IMR-90 (cell line): ENCODE results near the gene CSGALNACT2. TPM values are rescaled to one million over a fixed set of nuclear protein-coding genes. Genes with fewer than 3 reads are reported as not detected.

Source experiments
- ATAC-seq: fragments of 200-7000 bp; cut with Tn5 transposase; 2 replicates; pipeline ENCODE4 v1.9.1; 2020; ENCODE audit warnings: low read depth, mild to moderate bottlenecking, moderate library complexity
- BruUV-seq: library from RNA; stranded (reverse); fragments of 400-500 nt; replicated peaks from 2 replicates; lab custom pipeline; 2021; lab: Mats Ljungman, UMichigan
- CTCF ChIA-PET: fragments of 300-600 bp; formaldehyde crosslinking; extraction: SDS; loops from one replicate; lab custom pipeline; 2021; ENCODE audit warnings: antibody characterized with exemption; lab: Yijun Ruan, JAX
- POLR2A ChIA-PET: fragments of 300-600 bp; sonication (Branson Sonifier 250); formaldehyde crosslinking; loops from one replicate; lab custom pipeline; 2022; ENCODE audit warnings: antibody characterized with exemption; ENCODE audit not compliant: unreplicated experiment; lab: Charles Lee
- DNase-seq: peaks from one replicate; pipeline ENCODE4 v3.0.0; 2013
- H2AFZ ChIP-seq: replicated peaks from 2 replicates; pipeline ENCODE3; 2013; ENCODE audit warnings: low read length, mild to moderate bottlenecking; ENCODE audit not compliant: poor library complexity
- H2AK5ac ChIP-seq: 2 replicates; pipeline ENCODE4 v1.6.1; 2013; ENCODE audit warnings: low read depth, low read length, inconsistent platforms
- H2AK9ac ChIP-seq: replicated peaks from 2 replicates; pipeline ENCODE3; 2013; ENCODE audit warnings: mild to moderate bottlenecking, low read depth, low read length, moderate library complexity; ENCODE audit not compliant: poor library complexity
- H2BK120ac ChIP-seq: 2 replicates; pipeline ENCODE4 v1.6.1; 2013; ENCODE audit warnings: low read depth, low read length, inconsistent platforms
- H2BK15ac ChIP-seq: 3 replicates; pipeline ENCODE4 v1.6.1; 2013; ENCODE audit warnings: low read depth, low read length, inconsistent platforms
- H2BK20ac ChIP-seq: 2 replicates; pipeline ENCODE4 v1.6.1; 2013; ENCODE audit warnings: low read depth, mild to moderate bottlenecking, inconsistent platforms, low read length, moderate library complexity
- H2BK5ac ChIP-seq: 2 replicates; pipeline ENCODE4 v1.6.1; 2013; ENCODE audit warnings: mild to moderate bottlenecking, low read depth, low read length, inconsistent platforms; ENCODE audit not compliant: poor library complexity, severe bottlenecking
- H3K14ac ChIP-seq: replicated peaks from 2 replicates; pipeline ENCODE4 v1.6.1; 2013; ENCODE audit warnings: low read depth, low read length, inconsistent platforms
- H3K18ac ChIP-seq: 2 replicates; pipeline ENCODE4 v1.6.1; 2013; ENCODE audit warnings: low read depth, low read length, control low read depth
- H3K23ac ChIP-seq: 2 replicates; pipeline ENCODE4 v1.6.1; 2013; ENCODE audit warnings: low read depth, low read length, inconsistent platforms
- H3K27ac ChIP-seq: 2 replicates; pipeline ENCODE4 v1.5.1; 2013; ENCODE audit warnings: mild to moderate bottlenecking, control low read depth, low read length; ENCODE audit not compliant: insufficient read depth
- H3K27me3 ChIP-seq: 2 replicates; pipeline ENCODE4 v1.6.1; 2013; ENCODE audit warnings: low read length; ENCODE audit not compliant: control insufficient read depth, insufficient read depth
- H3K36me3 ChIP-seq: 2 replicates; pipeline ENCODE4 v1.6.1; 2013; ENCODE audit warnings: low read length, mixed read lengths; ENCODE audit not compliant: control insufficient read depth, insufficient read depth
- H3K4ac ChIP-seq: 2 replicates; pipeline ENCODE4 v1.6.1; 2013; ENCODE audit warnings: low read depth, low read length, inconsistent platforms
- H3K4me1 ChIP-seq: 2 replicates; pipeline ENCODE4 v1.6.1; 2013; ENCODE audit warnings: low read length, mixed read lengths; ENCODE audit not compliant: control insufficient read depth, insufficient read depth
- H3K4me2 ChIP-seq: 2 replicates; pipeline ENCODE4 v1.6.1; 2013; ENCODE audit warnings: low read depth, mild to moderate bottlenecking, control low read depth, low read length, moderate library complexity
- H3K4me3 ChIP-seq: 2 replicates; pipeline ENCODE4 v1.5.1; 2013; ENCODE audit warnings: low read depth, mild to moderate bottlenecking, control low read depth, low read length, moderate library complexity; ENCODE audit not compliant: insufficient read depth
- H3K56ac ChIP-seq: 2 replicates; pipeline ENCODE4 v1.6.1; 2013; ENCODE audit warnings: low read length, inconsistent platforms; ENCODE audit not compliant: insufficient read depth; ENCODE audit errors: extremely low read depth
- H3K79me1 ChIP-seq, 2 experiments: 2 replicates each; pipeline ENCODE4 v1.6.1; 2013; ENCODE audit warnings: low read length in 2 of 2, inconsistent platforms in 1 of 2, low read depth in 1 of 2
- H3K9ac ChIP-seq: 2 replicates; pipeline ENCODE4 v1.6.1; 2013; ENCODE audit warnings: low read depth, low read length, control low read depth
- H3K9me1 ChIP-seq: 2 replicates; pipeline ENCODE4 v1.6.1; 2013; ENCODE audit warnings: low read length, inconsistent platforms; ENCODE audit not compliant: insufficient read depth
- H3K9me3 ChIP-seq: 2 replicates; pipeline ENCODE4 v1.6.1; 2013; ENCODE audit warnings: low read length; ENCODE audit not compliant: control insufficient read depth, insufficient read depth
- H4K20me1 ChIP-seq: 2 replicates; pipeline ENCODE4 v1.6.1; 2013; ENCODE audit warnings: low read length, inconsistent platforms; ENCODE audit not compliant: insufficient read depth
- H4K5ac ChIP-seq: 2 replicates; pipeline ENCODE4 v1.6.1; 2013; ENCODE audit warnings: mild to moderate bottlenecking, low read depth, low read length, control low read depth
- H4K8ac ChIP-seq, 2 experiments: 2 replicates each; pipeline ENCODE4 v1.6.1; 2013; ENCODE audit warnings: low read depth in 2 of 2, low read length in 2 of 2, control low read depth in 1 of 2, inconsistent platforms in 1 of 2
- H4K91ac ChIP-seq: 2 replicates; pipeline ENCODE4 v1.6.1; 2013; ENCODE audit warnings: low read depth, low read length, inconsistent platforms; ENCODE audit not compliant: insufficient read depth
- BHLHE40 ChIP-seq: fragments of 150-350 bp; IDR thresholded peaks from 2 replicates; pipeline ENCODE4 v1.6.1; 2016; ENCODE audit warnings: mild to moderate bottlenecking, low read depth, low read length
- CEBPB ChIP-seq: IDR thresholded peaks from 2 replicates; pipeline ENCODE4 v1.6.1; 2012; ENCODE audit warnings: low read depth, low read length, improper control_type of control experiment
- MAZ ChIP-seq: IDR thresholded peaks from 2 replicates; pipeline ENCODE4 v1.6.1; 2012; ENCODE audit warnings: low read depth, mild to moderate bottlenecking, low read length, improper control_type of control experiment, moderate library complexity, borderline replicate concordance
- NFE2L2 ChIP-seq: fragments of 150-350 bp; IDR thresholded peaks from 2 replicates; pipeline ENCODE4 v1.6.1; 2016; ENCODE audit warnings: low read depth, mild to moderate bottlenecking, low read length
- POLR2A ChIP-seq: IDR thresholded peaks from 2 replicates; pipeline ENCODE4 v1.6.1; 2012; ENCODE audit warnings: mild to moderate bottlenecking, low read depth, low read length
- RCOR1 ChIP-seq: IDR thresholded peaks from 2 replicates; pipeline ENCODE4 v1.6.1; 2012; ENCODE audit warnings: mild to moderate bottlenecking, low read length, improper control_type of control experiment; ENCODE audit not compliant: insufficient replicate concordance
- WGBS, 2 experiments: methylation state at CpG; one replicate each; pipeline versions ENCODE4 v1.1.5 to v1.1.7; 2013; ENCODE audit warnings: missing lambda C conversion rate in 2 of 2; ENCODE audit not compliant: insufficient read length in 1 of 2; ENCODE audit errors: extremely low coverage in 2 of 2; 5-methylcytosine and 5-hydroxymethylcytosine counted together
- dilution Hi-C: fragments of 300-500 bp; cut with HindIII; formaldehyde crosslinking; loops from one replicate; pipeline ENCODE4 v1.14.3; 2018; ENCODE audit warnings: low sequenced_read_pairs; ENCODE audit not compliant: unreplicated experiment
- in situ Hi-C: fragments of 300-500 bp; cut with MboI; formaldehyde crosslinking; loops from 3 replicates; pipeline ENCODE4 v1.14.3; 2019; ENCODE audit warnings: low sequenced_read_pairs, inconsistent platforms, mixed read lengths
- intact Hi-C: fragments of 100-400 bp; cut with micrococcal nuclease; formaldehyde crosslinking; loops from 2 replicates; pipeline ENCODE4 v1.10.0; 2022
- polyA plus RNA-seq, 3 experiments: library from polyadenylated mRNA; depleted of rRNA; stranded (reverse); fragments of >200 nt; gene quantifications; 2 replicates each; pipeline ENCODE4 v1.2.3, GENCODE V29; 2012; ENCODE audit warnings: low replicate concordance in 1 of 3
- total RNA-seq: library from RNA; depleted of rRNA; stranded (reverse); fragments of >200 nt; gene quantifications from 2 replicates; pipeline ENCODE4 v1.2.3, GENCODE V29; 2012
- TF ChIP-seq, protein P1 (sequence below): fragments of 150-350 bp; IDR thresholded peaks from 2 replicates; pipeline ENCODE4 v1.6.1; 2016; ENCODE audit warnings: low read depth, mild to moderate bottlenecking, low read length, moderate library complexity, borderline replicate concordance

CSGALNACT2 gene
- total and polyA plus RNA-seq, 2 of the 4 experiments (the other 2 are of a cell fraction) = 6.5 to 13.1 TPM

DNA sequence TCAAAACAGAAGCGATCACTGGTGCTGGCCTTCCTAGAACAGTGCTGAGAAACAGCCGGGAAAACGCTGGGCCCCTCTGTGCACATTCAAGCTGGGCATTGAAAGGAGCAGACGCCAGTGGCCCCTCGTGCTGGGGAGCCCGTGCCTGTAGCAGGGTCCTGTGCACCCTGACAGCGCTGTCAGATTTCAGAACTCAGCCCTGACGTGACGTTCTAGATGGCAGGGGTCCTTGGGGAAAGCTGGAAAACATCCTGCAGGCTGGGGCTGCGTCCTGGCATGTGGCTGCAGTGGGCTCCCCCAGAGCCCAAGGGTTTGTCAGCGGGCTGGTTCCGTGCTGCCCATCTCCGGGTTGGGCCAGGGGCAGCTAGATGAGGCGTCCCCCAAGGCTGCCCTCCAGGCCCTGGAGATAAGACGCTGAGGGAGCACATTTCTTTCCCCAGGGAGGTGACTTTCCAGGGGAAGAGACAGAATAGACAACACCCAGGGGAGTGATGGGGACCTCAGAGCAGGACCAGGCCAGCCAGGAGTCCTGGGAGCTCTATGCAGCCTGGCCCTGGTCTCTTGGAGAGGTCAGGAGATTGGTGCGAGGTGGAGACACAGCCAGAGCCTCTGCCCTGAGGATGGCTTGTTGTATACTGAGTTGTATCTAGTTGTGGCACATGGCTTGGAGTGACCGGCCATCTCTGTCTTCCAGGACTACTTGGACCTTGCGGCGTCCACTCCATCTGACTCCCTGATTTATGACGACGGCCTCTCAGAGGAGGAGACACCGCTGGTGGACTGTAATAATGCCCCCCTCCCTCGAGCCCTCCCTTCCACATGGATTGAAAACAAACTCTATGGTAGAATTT lies 12.1 kb upstream of the CSGALNACT2 start:
- WGBS, 2 experiments = 89% methylated on average over 7 of the region's 23 CpGs; no CpG with 5 or more reads in 1 of the 2 experiments
- Histone ChIP-seq H3K4me3 (no peak overlapping the region), H4K5ac (no peak overlapping the region), H2BK120ac (no peak overlapping the region), H3K27ac (no peak overlapping the region), H2AK5ac (no peak overlapping the region), H3K9me1 (peaks cover 13% of the 10 kb centered on the region), H2BK20ac (no peak overlapping the region), H3K4me2 (no peak overlapping the region), H3K18ac (no peak overlapping the region), H3K23ac (no peak overlapping the region), H2BK15ac (no peak overlapping the region), H3K9me3 (no peaks in the 10 kb centered on the region), H3K27me3 (peaks cover 16% of the 10 kb centered on the region), H3K36me3 (no peaks in the 10 kb centered on the region), H2BK5ac (no peak overlapping the region), H3K9ac (no peak overlapping the region), H3K14ac (no peak overlapping the region), H4K8ac (no peak overlapping the region), H3K56ac (no peak overlapping the region), H2AFZ (no peak overlapping the region), H3K79me1 (no peaks in the 10 kb centered on the region), H4K91ac (no peak overlapping the region), H3K4ac (no peak overlapping the region), H3K4me1 (peaks cover 15% of the 10 kb centered on the region), H2AK9ac (no peak overlapping the region), H4K20me1 (peaks cover 3% of the 10 kb centered on the region; the same call in 1 of the 2 replicates)
- POLR2A ChIA-PET = no interaction called here
- intact Hi-C loops (no loop called here), in situ Hi-C loops (loop anchor here (25.0 kb wide), 1 partner anchor 1861 kb away; the partner anchor contains the start of gene DEPP1), dilution Hi-C loops (no loop called here)
- BruUV-seq = no TSS peak
- ATAC-seq = no peak
- no peak for TF ChIP-seq RCOR1
- TF ChIP-seq NFE2L2 = no peak
- TF ChIP-seq POLR2A = no peak
- TF ChIP-seq, protein P1, sequence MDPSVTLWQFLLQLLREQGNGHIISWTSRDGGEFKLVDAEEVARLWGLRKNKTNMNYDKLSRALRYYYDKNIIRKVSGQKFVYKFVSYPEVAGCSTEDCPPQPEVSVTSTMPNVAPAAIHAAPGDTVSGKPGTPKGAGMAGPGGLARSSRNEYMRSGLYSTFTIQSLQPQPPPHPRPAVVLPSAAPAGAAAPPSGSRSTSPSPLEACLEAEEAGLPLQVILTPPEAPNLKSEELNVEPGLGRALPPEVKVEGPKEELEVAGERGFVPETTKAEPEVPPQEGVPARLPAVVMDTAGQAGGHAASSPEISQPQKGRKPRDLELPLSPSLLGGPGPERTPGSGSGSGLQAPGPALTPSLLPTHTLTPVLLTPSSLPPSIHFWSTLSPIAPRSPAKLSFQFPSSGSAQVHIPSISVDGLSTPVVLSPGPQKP = no peak
- TF ChIP-seq MAZ = no peak
- no peak for TF ChIP-seq BHLHE40
- TF ChIP-seq CEBPB = no peak
- CTCF ChIA-PET = no interaction called here
- DNase-seq = no peak
